Heart left ventricle (tissue), 16 donors: Measurements from ENCODE around the gene ADRM1. TPM values are rescaled to one million over a fixed set of nuclear protein-coding genes. Genes with fewer than 3 reads are reported as not detected.

Experiments used
- ATAC-seq, 4 donors: fragments of 200-7000 bp; cut with Tn5 transposase; one replicate each; pipeline ENCODE4 v1.9.1; 2020 to 2022; ENCODE audit warnings: moderate library complexity in 4 of 4, mild to moderate bottlenecking in 3 of 4, moderate number of reproducible peaks in 1 of 4
- DNase-seq, 5 donors: peaks; one replicate each; pipeline ENCODE4 v3.0.0-alpha.2; 2020
- H3K27ac ChIP-seq, 12 donors: fragments of 200-600 bp; sonication (generic) in 4 of 12; one replicate each; pipeline versions ENCODE4 v1.5.0 to v1.8.0; 2016 to 2022; ENCODE audit warnings: mild to moderate bottlenecking in 2 of 12
- H3K27me3 ChIP-seq, 9 donors: fragments of 200-600 bp; sonication (generic) in 2 of 9; one replicate each; pipeline versions ENCODE4 v1.5.1 to v1.8.0; 2016 to 2022; ENCODE audit warnings: mild to moderate bottlenecking in 3 of 9
- H3K36me3 ChIP-seq, 9 donors: fragments of 200-600 bp; sonication (generic) in 2 of 9; one replicate each; pipeline versions ENCODE4 v1.5.0 to v1.8.0; 2018 to 2022; ENCODE audit warnings: mild to moderate bottlenecking in 2 of 9
- H3K4me1 ChIP-seq, 12 donors: fragments of 200-600 bp; sonication (generic) in 4 of 12; one replicate each; pipeline versions ENCODE4 v1.5.0 to v1.8.0; 2016 to 2022; ENCODE audit warnings: mild to moderate bottlenecking in 3 of 12
- H3K4me3 ChIP-seq, 12 donors: fragments of 200-600 bp; sonication (generic) in 4 of 12; one replicate each; pipeline versions ENCODE4 v1.5.0 to v1.8.0; 2017 to 2022; ENCODE audit warnings: mild to moderate bottlenecking in 9 of 12, moderate library complexity in 4 of 12
- H3K9me3 ChIP-seq, 12 donors: fragments of 200-600 bp; sonication (generic) in 4 of 12; one replicate each; pipeline versions ENCODE4 v1.5.0 to v1.8.0; 2016 to 2022; ENCODE audit warnings: mild to moderate bottlenecking in 1 of 12
- POLR2A ChIP-seq, 2 donors: fragments of 450-650 bp; IDR thresholded peaks; one replicate each; pipeline ENCODE4 v1.6.1; 2017; ENCODE audit warnings: antibody characterized with exemption in 2 of 2, mild to moderate bottlenecking in 2 of 2, moderate library complexity in 2 of 2
- WGBS, 4 donors: extraction: QIAGEN DNeasy Blood & Tissue Kit in 2 of 4; methylation state at CpG; one replicate each; pipeline versions ENCODE4 v1.1.5 to v1.1.7; 2013 to 2018; 5-methylcytosine and 5-hydroxymethylcytosine counted together
- intact Hi-C, 10 donors: fragments of 100-400 bp; cut with DNase I; formaldehyde crosslinking; loops; one replicate each; pipeline versions ENCODE4 v1.11.1 to v1.14.2; 2022
- polyA plus RNA-seq, 2 donors: library from polyadenylated mRNA; stranded (reverse); fragments of 200-250 nt; gene quantifications; one replicate each; pipeline ENCODE4 v1.2.3, GENCODE V29; 2013
- total RNA-seq, 9 donors: library from RNA; depleted of rRNA in 2 of 9; stranded (reverse); fragments of >200 nt in 2 of 9; fragmentation: NEBNext Ultra II Directional in 3 of 9; extraction: Animal tissue kit (Norgen Biotek cat#: 25700) in 3 of 9; gene quantifications; one replicate each; pipeline versions ENCODE4 v1.1.0 to v1.2.4, GENCODE V29; 2016 to 2023
- TF ChIP-seq, protein P1 (sequence below), 12 donors: fragments of 200-600 bp; sonication (generic) in 4 of 12; IDR thresholded peaks; one replicate each; pipeline versions ENCODE4 v1.5.0 to v1.8.0; 2018 to 2022; ENCODE audit warnings: antibody characterized with exemption in 12 of 12, mild to moderate bottlenecking in 5 of 12
- donor health status: ischemic (EF 13 %, LVEDD 7.1; RV severe dilation, severe dysfunction).
- donor health status: healthy with polysubstance abuse.
- donor health status: DM: no; HTN: yes; CAD: no.
- donor health status: DM: no; HTN: no; CAD: no.
- donor health status: ischemic (EF 25% LVEDD 6.9; RV normal size, moderate dysfunction).
- donor health status: ischemic (EF 25% LVEDD 5.7; RV mildly dilated, moderate dysfunction).
- donor health status: healthy.
- donor health status: DM: yes; HTN: yes; CAD: no.
- donor health status: ischemic (EF 35%, LVEDD 5.7; RV mildly dilated, moderate dysfunction).
- donor health status: nonischemic (EF 11% LVEDD 7.7; RV severe dilation, severe dysfunction).
- donor health status: DM: yes; HTN: yes; CAD: no.
- donor health status: PGD.
- donor health status: ischemic (EF 29% LVEDD 5.4; RV normal size, mild dysfunction).
- donor health status: nonischemic (EF 23%, LVEDD 6.1; RV moderate dilation, normal function).

The ADRM1 gene
- total and polyA plus RNA-seq, 11 donors, result 66.8 to 218 (median 79.9) TPM

DNA sequence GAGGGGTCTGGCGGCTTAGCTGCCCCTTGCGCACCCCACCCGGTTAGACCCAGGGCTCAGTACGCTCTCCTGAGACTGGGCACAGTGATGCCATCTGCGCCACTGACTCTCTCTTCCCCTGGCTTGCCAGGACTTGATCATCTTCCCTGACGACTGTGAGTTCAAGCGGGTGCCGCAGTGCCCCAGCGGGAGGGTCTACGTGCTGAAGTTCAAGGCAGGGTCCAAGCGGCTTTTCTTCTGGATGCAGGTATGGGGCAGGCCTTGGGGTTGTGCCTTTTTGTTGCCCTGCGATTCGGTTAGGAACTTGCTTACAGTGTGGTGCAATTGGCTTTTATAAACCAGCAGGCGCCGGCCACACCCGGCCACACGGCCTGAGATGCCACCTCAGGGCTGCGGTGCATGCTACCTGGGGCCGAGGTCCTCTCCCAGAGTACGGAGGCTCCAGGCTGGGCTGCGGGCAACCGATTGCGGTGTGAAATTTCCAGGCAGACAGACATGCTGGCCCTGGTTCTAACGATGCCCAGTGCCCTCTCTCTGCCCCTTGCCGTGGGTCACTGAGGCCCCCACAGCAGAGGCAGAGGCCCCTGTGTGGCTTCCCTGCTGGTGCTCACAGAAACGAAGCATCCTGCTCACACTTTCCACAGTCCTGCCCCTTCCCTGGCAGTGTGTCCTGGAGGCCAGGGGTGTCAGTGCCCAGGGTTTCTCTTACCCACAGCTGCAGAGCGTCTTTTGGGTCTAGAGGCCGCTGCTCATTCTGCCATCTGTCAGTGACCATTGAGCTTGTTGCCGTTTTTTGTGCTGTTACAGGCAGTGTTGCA, 1.7 kb downstream of the ADRM1 start:
- H3K27me3 ChIP-seq, result no peaks in the 10 kb centered on the region
- no peak for TF ChIP-seq POLR2A (IDR thresholded peaks at IDR 0.05)
- TF ChIP-seq, protein P1, sequence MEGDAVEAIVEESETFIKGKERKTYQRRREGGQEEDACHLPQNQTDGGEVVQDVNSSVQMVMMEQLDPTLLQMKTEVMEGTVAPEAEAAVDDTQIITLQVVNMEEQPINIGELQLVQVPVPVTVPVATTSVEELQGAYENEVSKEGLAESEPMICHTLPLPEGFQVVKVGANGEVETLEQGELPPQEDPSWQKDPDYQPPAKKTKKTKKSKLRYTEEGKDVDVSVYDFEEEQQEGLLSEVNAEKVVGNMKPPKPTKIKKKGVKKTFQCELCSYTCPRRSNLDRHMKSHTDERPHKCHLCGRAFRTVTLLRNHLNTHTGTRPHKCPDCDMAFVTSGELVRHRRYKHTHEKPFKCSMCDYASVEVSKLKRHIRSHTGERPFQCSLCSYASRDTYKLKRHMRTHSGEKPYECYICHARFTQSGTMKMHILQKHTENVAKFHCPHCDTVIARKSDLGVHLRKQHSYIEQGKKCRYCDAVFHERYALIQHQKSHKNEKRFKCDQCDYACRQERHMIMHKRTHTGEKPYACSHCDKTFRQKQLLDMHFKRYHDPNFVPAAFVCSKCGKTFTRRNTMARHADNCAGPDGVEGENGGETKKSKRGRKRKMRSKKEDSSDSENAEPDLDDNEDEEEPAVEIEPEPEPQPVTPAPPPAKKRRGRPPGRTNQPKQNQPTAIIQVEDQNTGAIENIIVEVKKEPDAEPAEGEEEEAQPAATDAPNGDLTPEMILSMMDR (IDR thresholded peaks at IDR 0.05), result no peak
- ATAC-seq (no peak), DNase-seq (no peak)
- peak overlapping the region; percentile 59 to 96 (median 88) for H3K4me3 ChIP-seq
- no peaks in the 10 kb centered on the region for H3K9me3 ChIP-seq
- 71 to 81% (median 75%) methylated on average over 19 to 29 of the region's 29 CpGs for WGBS, 4 donors
- H3K27ac ChIP-seq, result peak overlapping the region in 9 of 12 donors; percentile 11 to 100 (median 99)
- peaks cover 0 to 55% (median 52%) of the 10 kb centered on the region in 9 donors for H3K36me3 ChIP-seq
- H3K4me1 ChIP-seq, result peaks cover 9 to 43% (median 25%) of the 10 kb centered on the region in 12 donors
- intact Hi-C loops, result loop anchor here in 8 of 10 donors (5.0 to 10.0 kb wide), 11 partner anchors 48 to 500 kb away; partner anchors contain the start of genes LAMA5 (in 1 of the 8), MRGBP (in 1 of the 8) and OGFR (in 1 of the 8)

DNA sequence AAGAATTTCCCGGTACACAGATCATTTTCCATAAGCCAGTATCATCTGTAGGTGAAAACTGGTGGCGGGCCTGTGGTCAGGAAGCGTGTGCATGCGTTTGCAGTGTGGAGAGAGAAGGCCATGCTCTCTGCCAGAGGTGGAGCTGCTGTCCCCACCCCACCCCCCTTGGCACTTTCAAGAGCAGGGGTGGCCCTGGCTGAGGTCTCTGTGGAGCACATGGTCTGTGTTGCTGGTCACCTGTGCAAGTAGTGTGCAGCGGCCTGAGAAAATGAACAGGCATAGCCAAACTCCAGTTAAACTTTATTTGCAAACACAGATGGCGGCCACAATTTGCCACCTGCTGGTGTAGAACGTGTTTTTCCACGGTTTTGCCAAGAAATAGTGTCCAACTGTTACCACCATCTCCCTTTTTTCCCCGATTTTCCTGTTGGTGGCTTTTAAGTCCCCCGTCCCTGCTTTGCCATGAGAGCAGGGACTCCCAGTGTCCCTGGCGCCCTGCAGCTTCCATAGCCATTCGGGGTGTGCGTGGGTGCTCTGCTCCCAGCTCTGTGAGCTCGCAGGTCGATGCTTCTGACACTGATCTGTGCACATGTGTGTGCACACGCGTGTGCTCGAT, 2.5 kb downstream of the ADRM1 start:
- Histone ChIP-seq H3K27me3 (no peaks in the 10 kb centered on the region), H3K9me3 (no peaks in the 10 kb centered on the region), H3K27ac (peak overlapping the region in 3 of 12 donors; percentile 30 to 99 (median 99)), H3K36me3 (peaks cover 0 to 63% (median 58%) of the 10 kb centered on the region in 9 donors), H3K4me3 (peak overlapping the region in 1 of 12 donors; percentile 79), H3K4me1 (peaks cover 9 to 43% (median 25%) of the 10 kb centered on the region in 12 donors)
- no peak for ATAC-seq
- peak in 1 of 5 donors; percentile 64 for DNase-seq
- intact Hi-C loops, result loop anchor here in 6 of 10 donors (5.0 to 10.0 kb wide), 5 partner anchors 47 to 500 kb away; partner anchors contain the start of genes MRGBP (in 1 of the 6) and OGFR (in 1 of the 6)
- 74 to 77% (median 76%) methylated on average over 18 of the region's 18 CpGs for WGBS, 4 donors
- TF ChIP-seq POLR2A (IDR thresholded peaks at IDR 0.05), result no peak
- TF ChIP-seq, protein P1 (IDR thresholded peaks at IDR 0.05), result no peak

DNA sequence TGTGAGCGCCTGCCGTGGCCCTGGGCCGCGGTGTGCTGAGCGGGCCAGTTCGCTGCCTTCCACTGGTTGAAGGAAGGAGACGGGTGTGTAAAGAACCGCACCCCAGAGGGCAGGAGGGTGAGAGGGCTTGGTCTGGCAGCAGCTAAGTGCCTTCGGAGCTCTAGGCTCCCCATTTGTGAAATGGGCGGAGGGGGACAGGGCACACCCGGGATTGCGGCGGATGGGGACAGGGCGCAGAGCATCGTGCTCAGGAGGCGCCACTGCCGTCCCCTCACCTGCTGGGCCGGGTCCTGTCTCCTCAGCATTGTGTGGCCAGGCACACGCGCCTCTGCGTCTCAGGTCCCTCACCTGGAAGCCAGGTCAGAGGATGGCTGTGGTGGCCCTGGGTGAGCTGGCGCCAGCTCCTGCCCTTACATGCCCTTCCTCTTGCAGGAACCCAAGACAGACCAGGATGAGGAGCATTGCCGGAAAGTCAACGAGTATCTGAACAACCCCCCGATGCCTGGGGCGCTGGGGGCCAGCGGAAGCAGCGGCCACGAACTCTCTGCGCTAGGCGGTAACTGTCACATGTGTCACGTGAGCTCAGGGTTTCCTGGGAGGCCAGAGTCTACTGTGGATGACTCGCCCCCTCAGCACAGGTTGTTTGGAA, 3.1 kb downstream of the ADRM1 start:
- TF ChIP-seq POLR2A (IDR thresholded peaks at IDR 0.05), result no peak
- TF ChIP-seq, protein P1 (IDR thresholded peaks at IDR 0.05), result no peak
- Histone ChIP-seq H3K36me3 (peaks cover 0 to 69% (median 64%) of the 10 kb centered on the region in 9 donors), H3K27ac (peak overlapping the region in 3 of 12 donors; percentile 30 to 99 (median 51)), H3K4me1 (peaks cover 9 to 43% (median 25%) of the 10 kb centered on the region in 12 donors), H3K27me3 (no peaks in the 10 kb centered on the region), H3K9me3 (no peaks in the 10 kb centered on the region), H3K4me3 (no peak overlapping the region)
- WGBS, 4 donors, result 86 to 89% (median 87%) methylated on average over 22 to 33 of the region's 33 CpGs
- ATAC-seq, result no peak
- no peak for DNase-seq
- intact Hi-C loops, result loop anchor here in 6 of 10 donors (5.0 to 10.0 kb wide), 5 partner anchors 46 to 499 kb away; partner anchors contain the start of genes MRGBP (in 1 of the 6) and OGFR (in 1 of the 6)
